Hepatocyte (in vitro differentiated cells): ENCODE data around the gene UBE2E2. TPM values are rescaled to one million over a fixed set of nuclear protein-coding genes. Genes with fewer than 3 reads are reported as not detected.

Source experiments
- DNase-seq: peaks from one replicate; pipeline ENCODE4 v3.0.0-alpha.2; 2016; ENCODE audit warnings: low spot score
- H2AFZ ChIP-seq: fragments of 200-600 bp; sonication (generic); 2 replicates; pipeline ENCODE4 v1.6.0; 2016; ENCODE audit warnings: antibody characterized with exemption, mild to moderate bottlenecking
- H3K27ac ChIP-seq: fragments of 200-600 bp; sonication (generic); 2 replicates; pipeline ENCODE4 v1.5.1; 2016; ENCODE audit warnings: mild to moderate bottlenecking
- H3K27me3 ChIP-seq: fragments of 200-600 bp; sonication (generic); 2 replicates; pipeline ENCODE4 v1.6.1; 2016
- H3K36me3 ChIP-seq: fragments of 200-600 bp; sonication (generic); replicated peaks from 2 replicates; pipeline ENCODE4 v1.5.1; 2016; ENCODE audit warnings: low read depth; ENCODE audit not compliant: insufficient read depth
- H3K4me1 ChIP-seq: fragments of 200-600 bp; sonication (generic); 2 replicates; pipeline ENCODE4 v1.5.1; 2016; ENCODE audit warnings: mild to moderate bottlenecking, moderate library complexity; ENCODE audit not compliant: insufficient read depth
- H3K4me2 ChIP-seq: fragments of 200-600 bp; sonication (generic); 2 replicates; pipeline ENCODE4 v1.6.0; 2016
- H3K4me3 ChIP-seq: fragments of 200-600 bp; sonication (generic); 2 replicates; pipeline ENCODE4 v1.5.1; 2016; ENCODE audit warnings: mild to moderate bottlenecking
- H3K79me2 ChIP-seq: fragments of 200-600 bp; sonication (generic); 2 replicates; pipeline ENCODE4 v1.6.0; 2017; ENCODE audit warnings: mild to moderate bottlenecking
- H3K9me2 ChIP-seq: fragments of 200-600 bp; sonication (generic); replicated peaks from 2 replicates; pipeline ENCODE4 v1.6.0; 2017; ENCODE audit warnings: mild to moderate bottlenecking; ENCODE audit not compliant: insufficient read depth
- H3K9me3 ChIP-seq: fragments of 200-600 bp; sonication (generic); 2 replicates; pipeline ENCODE4 v1.5.1; 2016; ENCODE audit warnings: low read depth, mild to moderate bottlenecking
- H4K20me1 ChIP-seq: fragments of 200-600 bp; sonication (generic); 2 replicates; pipeline ENCODE4 v1.6.0; 2016; ENCODE audit warnings: mild to moderate bottlenecking; ENCODE audit not compliant: insufficient read depth, poor library complexity, severe bottlenecking
- EZH2 ChIP-seq: fragments of 200-600 bp; sonication (generic); IDR thresholded peaks from 2 replicates; pipeline ENCODE4 v1.6.1; 2016; ENCODE audit warnings: antibody characterized with exemption, mild to moderate bottlenecking, borderline replicate concordance
- EZH2phosphoT487 ChIP-seq: fragments of 200-600 bp; sonication (generic); IDR thresholded peaks from one replicate; pipeline ENCODE4 v1.6.1; 2018; ENCODE audit warnings: antibody characterized with exemption, mild to moderate bottlenecking, low read depth, moderate library complexity; ENCODE audit not compliant: unreplicated experiment, severe bottlenecking
- WGBS: methylation state at CpG from one replicate; pipeline ENCODE4 v1.1.6; 2016; ENCODE audit warnings: low lambda C conversion rate; ENCODE audit errors: missing lambda C conversion rate; 5-methylcytosine and 5-hydroxymethylcytosine counted together
- polyA plus RNA-seq: library from polyadenylated mRNA; unstranded; fragments of >200 nt; fragmentation: Nextera tagmentation; extraction: Ambion mirVana; gene quantifications from 2 replicates; pipeline ENCODE4 v1.2.1, GENCODE V29; 2016
- small RNA-seq: library from RNA; depleted of rRNA; stranded (forward); fragments of <200 nt; gene quantifications from one replicate; pipeline ENCODE3, GENCODE V24; 2014
- total RNA-seq: library from RNA; depleted of rRNA; stranded (reverse); fragments of >200 nt; gene quantifications from 2 replicates; pipeline ENCODE4 v1.2.3, GENCODE V29; 2014
- TF ChIP-seq, protein P1 (sequence below): fragments of 200-600 bp; sonication (generic); IDR thresholded peaks from 2 replicates; pipeline ENCODE4 v1.5.1; 2016; ENCODE audit warnings: antibody characterized with exemption, mild to moderate bottlenecking; ENCODE audit not compliant: poor library complexity

UBE2E2 gene
- total and polyA plus RNA-seq, 2 experiments from 2014 or later, result 51.1 to 90.6 TPM

DNA sequence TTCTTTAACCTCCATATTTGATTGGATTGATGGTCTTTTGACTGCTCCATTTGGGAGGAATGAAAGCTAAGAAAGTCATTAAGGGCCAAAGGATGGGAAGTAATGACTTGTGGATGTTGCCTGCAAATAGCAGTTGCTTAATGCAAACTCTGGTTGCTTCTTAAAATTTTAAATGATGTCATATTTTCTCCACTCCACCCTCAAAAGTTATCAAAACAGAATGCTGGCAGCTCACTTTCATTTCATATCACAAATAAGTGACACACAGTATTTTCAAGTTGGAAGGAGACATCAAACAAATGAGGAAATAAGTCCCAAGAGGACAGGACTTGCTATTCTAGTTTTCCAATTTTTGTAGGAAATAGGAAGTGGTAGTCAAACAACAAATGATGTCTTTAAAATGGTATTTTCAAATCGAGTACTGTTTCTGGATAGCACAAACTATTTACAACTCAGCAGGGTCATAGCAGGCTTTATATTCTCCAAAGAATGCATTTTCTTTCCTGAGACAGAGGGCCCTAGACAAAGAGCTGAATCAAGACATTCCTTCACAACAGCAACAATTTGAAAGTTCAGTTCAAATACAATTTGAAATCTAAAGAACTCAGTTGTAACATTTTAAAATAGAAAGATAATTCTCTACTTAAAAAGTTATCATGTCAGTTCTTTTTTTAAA lies 437.5 kb downstream of the UBE2E2 start:
- TF ChIP-seq, protein P1, sequence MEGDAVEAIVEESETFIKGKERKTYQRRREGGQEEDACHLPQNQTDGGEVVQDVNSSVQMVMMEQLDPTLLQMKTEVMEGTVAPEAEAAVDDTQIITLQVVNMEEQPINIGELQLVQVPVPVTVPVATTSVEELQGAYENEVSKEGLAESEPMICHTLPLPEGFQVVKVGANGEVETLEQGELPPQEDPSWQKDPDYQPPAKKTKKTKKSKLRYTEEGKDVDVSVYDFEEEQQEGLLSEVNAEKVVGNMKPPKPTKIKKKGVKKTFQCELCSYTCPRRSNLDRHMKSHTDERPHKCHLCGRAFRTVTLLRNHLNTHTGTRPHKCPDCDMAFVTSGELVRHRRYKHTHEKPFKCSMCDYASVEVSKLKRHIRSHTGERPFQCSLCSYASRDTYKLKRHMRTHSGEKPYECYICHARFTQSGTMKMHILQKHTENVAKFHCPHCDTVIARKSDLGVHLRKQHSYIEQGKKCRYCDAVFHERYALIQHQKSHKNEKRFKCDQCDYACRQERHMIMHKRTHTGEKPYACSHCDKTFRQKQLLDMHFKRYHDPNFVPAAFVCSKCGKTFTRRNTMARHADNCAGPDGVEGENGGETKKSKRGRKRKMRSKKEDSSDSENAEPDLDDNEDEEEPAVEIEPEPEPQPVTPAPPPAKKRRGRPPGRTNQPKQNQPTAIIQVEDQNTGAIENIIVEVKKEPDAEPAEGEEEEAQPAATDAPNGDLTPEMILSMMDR, result no peak
- TF ChIP-seq EZH2phosphoT487, result no peak
- TF ChIP-seq EZH2, result no peak
- 50% methylated on average over 1 of the region's 1 CpG for WGBS
- Histone ChIP-seq H3K27ac (no peak overlapping the region), H3K79me2 (no peaks in the 10 kb centered on the region), H3K4me1 (no peaks in the 10 kb centered on the region), H3K9me2 (no peaks in the 10 kb centered on the region), H2AFZ (no peak overlapping the region), H3K4me2 (no peak overlapping the region), H3K27me3 (no peaks in the 10 kb centered on the region), H3K36me3 (no peaks in the 10 kb centered on the region), H3K9me3 (no peaks in the 10 kb centered on the region), H3K4me3 (no peak overlapping the region), H4K20me1 (no peaks in the 10 kb centered on the region)
- DNase-seq, result no peak

Small RNAs within 50 kb of the gene (small RNA-seq; reads per million reads assigned to genes)
- gene AC121251.1 (not detected), gene RF00019 (not detected), gene RNU6-788P (not detected), gene RNU6-922P (not detected)
